ENCODE measurements around the gene CDKL4.
A peak's percentile ranks its signal among the peaks of the same experiment; 100 is the strongest.

Gene CDKL4

DNA sequence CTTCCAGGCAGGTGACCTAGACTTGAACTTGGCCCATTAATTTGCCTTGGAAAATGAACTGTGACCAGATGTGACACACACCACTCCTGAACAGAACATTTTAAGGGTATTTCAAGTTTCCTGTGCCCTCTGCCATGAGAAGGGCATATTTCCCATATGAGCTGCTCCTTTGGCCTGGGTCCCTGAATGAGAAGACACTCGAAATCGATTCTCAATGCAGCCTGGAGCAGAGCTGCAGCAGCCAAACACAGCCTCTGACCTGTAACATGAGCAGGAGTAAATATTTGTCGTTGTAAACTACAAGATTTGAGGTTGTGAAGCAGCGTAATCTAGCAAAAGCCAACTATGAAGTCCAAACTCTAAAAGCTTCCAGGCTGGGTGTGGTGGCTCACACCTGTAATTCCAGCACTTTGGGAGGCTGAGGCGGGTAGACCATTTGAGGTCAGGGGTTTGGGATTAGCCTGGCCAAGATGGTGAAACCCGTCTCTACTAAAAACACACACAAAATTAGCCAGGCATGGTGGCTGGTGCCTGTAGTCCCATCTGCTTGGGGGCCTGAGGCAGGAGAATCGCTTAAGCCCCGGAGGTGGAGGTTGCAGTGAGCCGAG is 92.8 kb downstream of the CDKL4 start:
- TF ChIP-seq, protein P1, sequence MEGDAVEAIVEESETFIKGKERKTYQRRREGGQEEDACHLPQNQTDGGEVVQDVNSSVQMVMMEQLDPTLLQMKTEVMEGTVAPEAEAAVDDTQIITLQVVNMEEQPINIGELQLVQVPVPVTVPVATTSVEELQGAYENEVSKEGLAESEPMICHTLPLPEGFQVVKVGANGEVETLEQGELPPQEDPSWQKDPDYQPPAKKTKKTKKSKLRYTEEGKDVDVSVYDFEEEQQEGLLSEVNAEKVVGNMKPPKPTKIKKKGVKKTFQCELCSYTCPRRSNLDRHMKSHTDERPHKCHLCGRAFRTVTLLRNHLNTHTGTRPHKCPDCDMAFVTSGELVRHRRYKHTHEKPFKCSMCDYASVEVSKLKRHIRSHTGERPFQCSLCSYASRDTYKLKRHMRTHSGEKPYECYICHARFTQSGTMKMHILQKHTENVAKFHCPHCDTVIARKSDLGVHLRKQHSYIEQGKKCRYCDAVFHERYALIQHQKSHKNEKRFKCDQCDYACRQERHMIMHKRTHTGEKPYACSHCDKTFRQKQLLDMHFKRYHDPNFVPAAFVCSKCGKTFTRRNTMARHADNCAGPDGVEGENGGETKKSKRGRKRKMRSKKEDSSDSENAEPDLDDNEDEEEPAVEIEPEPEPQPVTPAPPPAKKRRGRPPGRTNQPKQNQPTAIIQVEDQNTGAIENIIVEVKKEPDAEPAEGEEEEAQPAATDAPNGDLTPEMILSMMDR (IDR thresholded peaks at IDR 0.05; ENCODE audit: low read depth, low read length): no peak
- no peak for TF ChIP-seq EZH2phosphoT487 (IDR thresholded peaks at IDR 0.05; ENCODE audit: low read depth)
- Histone ChIP-seq H3K4me1 (ENCODE audit: low read length) (peaks cover 5% of the 10 kb centered on the region; the same call in 1 of the 2 replicates), H2AFZ (ENCODE audit: low read depth, low read length) (no peak overlapping the region), H3K27me3 (ENCODE audit: low read depth, low read length) (no peaks in the 10 kb centered on the region), H3K9me3 (ENCODE audit: insufficient read depth, low read length) (no peaks in the 10 kb centered on the region), H3K27ac (ENCODE audit: low read length) (no peak overlapping the region), H3K79me2 (ENCODE audit: low read length) (no peaks in the 10 kb centered on the region), H3K9ac (ENCODE audit: low read length) (no peak overlapping the region), H3K36me3 (replicated peaks; ENCODE audit: low read depth, low read length) (no peaks in the 10 kb centered on the region), H4K20me1 (ENCODE audit: insufficient read depth, low read length) (no peaks in the 10 kb centered on the region), H3K4me2 (ENCODE audit: low read length) (no peak overlapping the region), H3K4me3 (ENCODE audit: low read length) (no peak overlapping the region)

DNA sequence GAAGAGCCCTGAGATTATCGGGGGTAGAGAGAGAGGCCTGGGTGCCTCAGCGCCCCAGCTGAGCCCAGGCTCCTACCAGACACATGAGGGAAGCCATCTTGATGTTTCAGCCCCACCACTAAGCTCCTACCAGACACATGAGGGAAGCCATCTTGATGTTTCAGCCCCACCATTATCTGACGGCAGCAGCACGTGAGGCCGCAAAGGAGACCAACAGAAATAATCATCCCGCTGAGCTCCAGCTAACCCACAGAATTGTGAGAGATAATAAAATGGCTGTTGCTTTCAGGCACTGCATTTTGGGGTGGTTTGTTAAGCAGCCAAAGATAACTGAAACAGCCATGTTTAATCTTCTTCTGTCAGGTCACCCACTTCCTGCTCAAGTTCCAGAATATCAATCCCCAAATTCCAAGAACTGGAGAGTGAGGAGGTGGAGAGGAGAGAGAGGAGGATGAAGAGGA is 93.6 kb downstream of the CDKL4 start:
- Histone ChIP-seq H4K20me1 (ENCODE audit: insufficient read depth, low read length) (no peaks in the 10 kb centered on the region), H2AFZ (ENCODE audit: low read depth, low read length) (peak overlapping the region; percentile 58; the same call in 1 of the 2 replicates), H3K4me1 (ENCODE audit: low read length) (peaks cover 5% of the 10 kb centered on the region; the same call in 1 of the 2 replicates), H3K79me2 (ENCODE audit: low read length) (no peaks in the 10 kb centered on the region), H3K9ac (ENCODE audit: low read length) (no peak overlapping the region), H3K27me3 (ENCODE audit: low read depth, low read length) (no peaks in the 10 kb centered on the region), H3K4me2 (ENCODE audit: low read length) (no peak overlapping the region), H3K4me3 (ENCODE audit: low read length) (no peak overlapping the region), H3K9me3 (ENCODE audit: insufficient read depth, low read length) (no peaks in the 10 kb centered on the region), H3K27ac (ENCODE audit: low read length) (no peak overlapping the region), H3K36me3 (replicated peaks; ENCODE audit: low read depth, low read length) (no peaks in the 10 kb centered on the region)
- TF ChIP-seq, protein P1 (IDR thresholded peaks at IDR 0.05; ENCODE audit: low read depth, low read length): no peak
- no peak for TF ChIP-seq EZH2phosphoT487 (IDR thresholded peaks at IDR 0.05; ENCODE audit: low read depth)

DNA sequence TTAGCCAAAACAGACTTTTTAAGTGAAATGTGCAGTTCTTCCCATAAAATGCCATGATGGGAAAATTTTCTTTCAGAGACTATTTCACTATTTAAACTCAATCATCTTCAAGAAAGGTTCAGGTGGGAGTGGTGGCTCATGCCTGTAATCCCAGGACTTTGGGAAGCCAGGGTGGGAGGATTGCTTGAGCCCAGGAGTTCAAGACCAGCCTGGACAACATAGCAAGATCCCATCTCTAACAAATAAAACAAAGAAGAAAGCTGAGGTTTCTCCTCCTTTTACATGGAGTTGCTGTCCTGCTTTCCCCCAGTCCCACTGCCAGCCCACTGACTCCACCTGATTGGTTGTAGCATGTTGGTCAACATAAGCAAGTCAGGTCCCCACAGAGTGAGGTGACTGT is 97.1 kb downstream of the CDKL4 start:
- Histone ChIP-seq H3K4me3 (ENCODE audit: low read length) (no peak overlapping the region), H3K79me2 (ENCODE audit: low read length) (no peaks in the 10 kb centered on the region), H3K9ac (ENCODE audit: low read length) (no peak overlapping the region), H3K27me3 (ENCODE audit: low read depth, low read length) (no peaks in the 10 kb centered on the region), H4K20me1 (ENCODE audit: insufficient read depth, low read length) (no peaks in the 10 kb centered on the region), H3K27ac (ENCODE audit: low read length) (no peak overlapping the region), H2AFZ (ENCODE audit: low read depth, low read length) (no peak overlapping the region), H3K36me3 (replicated peaks; ENCODE audit: low read depth, low read length) (no peaks in the 10 kb centered on the region), H3K4me2 (ENCODE audit: low read length) (no peak overlapping the region), H3K4me1 (ENCODE audit: low read length) (peaks cover 28% of the 10 kb centered on the region), H3K9me3 (ENCODE audit: insufficient read depth, low read length) (no peaks in the 10 kb centered on the region)
- TF ChIP-seq EZH2phosphoT487 (IDR thresholded peaks at IDR 0.05; ENCODE audit: low read depth): no peak
- TF ChIP-seq, protein P1 (IDR thresholded peaks at IDR 0.05; ENCODE audit: low read depth, low read length): no peak

DNA sequence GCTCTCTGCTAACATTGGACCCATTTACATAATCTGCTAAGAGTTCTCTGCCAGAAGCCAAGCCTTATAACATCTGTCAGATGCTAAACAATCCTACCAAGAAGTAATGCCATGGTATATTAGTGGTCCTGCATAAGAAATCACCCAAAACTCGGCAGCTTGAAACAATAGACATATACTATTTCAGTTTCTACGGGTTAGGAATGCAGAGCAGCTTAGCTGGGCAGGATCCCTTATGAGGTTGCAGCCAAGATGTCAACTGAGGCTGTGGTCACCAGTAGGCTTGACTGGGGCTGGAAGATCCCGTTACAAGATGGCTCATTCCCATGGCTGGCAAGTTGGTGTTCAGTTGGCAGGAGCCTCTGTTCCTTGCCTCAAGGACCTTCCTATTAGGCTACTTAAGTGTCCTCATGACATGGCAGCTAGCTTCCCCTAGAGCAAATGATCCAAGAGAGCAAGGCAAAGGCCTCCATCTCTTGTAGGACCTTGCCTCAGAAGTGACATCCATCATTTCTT is 97.8 kb downstream of the CDKL4 start:
- Histone ChIP-seq H2AFZ (ENCODE audit: low read depth, low read length) (no peak overlapping the region), H3K27me3 (ENCODE audit: low read depth, low read length) (no peaks in the 10 kb centered on the region), H3K36me3 (replicated peaks; ENCODE audit: low read depth, low read length) (no peaks in the 10 kb centered on the region), H3K9ac (ENCODE audit: low read length) (no peak overlapping the region), H4K20me1 (ENCODE audit: insufficient read depth, low read length) (no peaks in the 10 kb centered on the region), H3K4me2 (ENCODE audit: low read length) (no peak overlapping the region), H3K79me2 (ENCODE audit: low read length) (no peaks in the 10 kb centered on the region), H3K4me1 (ENCODE audit: low read length) (peaks cover 35% of the 10 kb centered on the region), H3K4me3 (ENCODE audit: low read length) (no peak overlapping the region), H3K27ac (ENCODE audit: low read length) (no peak overlapping the region), H3K9me3 (ENCODE audit: insufficient read depth, low read length) (no peaks in the 10 kb centered on the region)
- TF ChIP-seq, protein P1 (IDR thresholded peaks at IDR 0.05; ENCODE audit: low read depth, low read length): no peak
- TF ChIP-seq EZH2phosphoT487 (IDR thresholded peaks at IDR 0.05; ENCODE audit: low read depth): no peak
